ENCODE measurements around the gene GOPC. TPM values are rescaled to one million over a fixed set of nuclear protein-coding genes. Genes with fewer than 3 reads are reported as not detected.

Gene GOPC
- total RNA-seq, 2 donors from 2014 or later: 21.0 to 28.4 TPM

DNA sequence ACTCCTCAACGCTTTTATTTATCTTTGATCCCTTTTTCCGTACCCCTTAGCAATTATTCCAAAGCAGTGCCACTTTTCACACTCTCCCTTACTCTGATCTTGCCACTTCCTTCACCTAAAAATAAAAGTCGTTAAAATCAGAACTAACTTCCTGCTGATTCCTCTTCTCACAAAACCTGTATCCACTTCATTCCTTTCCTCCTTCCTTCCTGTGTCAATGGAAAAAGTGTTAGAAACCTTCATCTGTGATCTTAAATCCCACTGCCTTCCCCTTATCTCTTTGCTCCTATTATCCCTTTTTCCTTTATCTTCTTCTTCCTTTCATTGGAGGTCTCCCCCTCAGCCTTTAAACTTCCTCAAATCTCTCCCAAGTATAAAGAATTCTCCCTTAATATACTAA, 49.2 kb downstream of the GOPC start:
- Histone ChIP-seq H3K9me3 (no peaks in the 10 kb centered on the region), H3K4me3 (no peak overlapping the region), H3K36me3 (no peaks in the 10 kb centered on the region), H3K27ac (no peak overlapping the region), H3K4me1 (no peaks in the 10 kb centered on the region), H3K27me3 (no peaks in the 10 kb centered on the region), H3K9ac (ENCODE audit: low read depth in 2 of 2, low read length in 2 of 2) (no peak overlapping the region)
- intact Hi-C loops (cut with DNase I): no loop called here
- TF ChIP-seq, protein P1, sequence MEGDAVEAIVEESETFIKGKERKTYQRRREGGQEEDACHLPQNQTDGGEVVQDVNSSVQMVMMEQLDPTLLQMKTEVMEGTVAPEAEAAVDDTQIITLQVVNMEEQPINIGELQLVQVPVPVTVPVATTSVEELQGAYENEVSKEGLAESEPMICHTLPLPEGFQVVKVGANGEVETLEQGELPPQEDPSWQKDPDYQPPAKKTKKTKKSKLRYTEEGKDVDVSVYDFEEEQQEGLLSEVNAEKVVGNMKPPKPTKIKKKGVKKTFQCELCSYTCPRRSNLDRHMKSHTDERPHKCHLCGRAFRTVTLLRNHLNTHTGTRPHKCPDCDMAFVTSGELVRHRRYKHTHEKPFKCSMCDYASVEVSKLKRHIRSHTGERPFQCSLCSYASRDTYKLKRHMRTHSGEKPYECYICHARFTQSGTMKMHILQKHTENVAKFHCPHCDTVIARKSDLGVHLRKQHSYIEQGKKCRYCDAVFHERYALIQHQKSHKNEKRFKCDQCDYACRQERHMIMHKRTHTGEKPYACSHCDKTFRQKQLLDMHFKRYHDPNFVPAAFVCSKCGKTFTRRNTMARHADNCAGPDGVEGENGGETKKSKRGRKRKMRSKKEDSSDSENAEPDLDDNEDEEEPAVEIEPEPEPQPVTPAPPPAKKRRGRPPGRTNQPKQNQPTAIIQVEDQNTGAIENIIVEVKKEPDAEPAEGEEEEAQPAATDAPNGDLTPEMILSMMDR (IDR thresholded peaks at IDR 0.05): no peak
- DNase-seq: no peak

DNA sequence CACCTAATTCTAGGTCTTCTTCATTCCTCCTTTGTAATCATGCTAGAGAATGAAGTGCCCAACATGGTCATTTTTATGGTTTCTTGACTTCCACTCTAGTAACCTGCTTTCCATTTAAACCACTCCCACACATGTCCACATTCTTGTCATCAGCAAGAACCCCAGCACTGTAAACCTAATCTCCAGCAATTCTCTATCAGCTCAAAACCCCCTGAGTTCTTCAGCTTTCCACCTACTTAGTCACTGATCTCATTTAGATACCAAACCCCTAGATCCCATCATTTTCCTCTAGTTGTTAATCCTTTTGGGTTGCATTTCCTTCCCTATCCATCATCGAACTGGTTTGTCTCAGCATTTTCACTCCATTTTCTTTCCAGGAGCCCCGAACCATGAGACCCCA, 49.7 kb downstream of the GOPC start:
- H3K27ac ChIP-seq: no peak overlapping the region
- H3K4me3 ChIP-seq: no peak overlapping the region
- no peaks in the 10 kb centered on the region for H3K4me1 ChIP-seq
- no peak for DNase-seq
- H3K36me3 ChIP-seq: no peaks in the 10 kb centered on the region
- intact Hi-C loops (cut with DNase I): no loop called here
- no peak overlapping the region for H3K9ac ChIP-seq (ENCODE audit: low read depth in 2 of 2, low read length in 2 of 2)
- TF ChIP-seq, protein P1 (IDR thresholded peaks at IDR 0.05): no peak
- no peaks in the 10 kb centered on the region for H3K27me3 ChIP-seq
- no peaks in the 10 kb centered on the region for H3K9me3 ChIP-seq

DNA sequence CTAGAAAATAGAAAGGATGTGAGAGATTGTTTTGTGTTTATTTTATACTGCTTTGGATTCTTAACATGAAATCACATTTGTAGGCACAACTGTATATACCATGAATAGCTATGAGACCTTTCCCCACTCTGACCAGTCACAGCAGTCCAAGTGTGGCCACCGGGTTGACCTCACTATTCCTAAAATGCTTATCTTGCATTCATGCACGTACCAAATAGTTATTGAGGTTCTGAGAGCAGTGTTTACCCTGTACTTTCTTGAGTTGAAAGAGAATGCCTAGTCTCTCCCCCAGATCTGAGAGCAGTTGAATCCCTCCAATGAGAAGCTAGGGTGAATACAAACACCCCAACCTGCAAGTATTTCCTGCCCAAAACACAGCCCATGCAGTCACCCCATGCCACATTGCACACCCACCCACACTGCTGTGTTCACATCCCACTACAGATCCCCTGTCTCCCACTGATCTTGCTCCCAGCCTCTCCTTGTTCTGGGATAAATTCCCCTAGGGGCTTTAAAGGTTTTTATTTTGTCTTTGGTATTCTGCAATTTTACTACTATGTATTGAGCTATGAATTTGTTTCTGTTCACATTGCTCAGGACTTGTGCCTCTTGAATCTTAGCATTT, 51.6 kb downstream of the GOPC start:
- TF ChIP-seq, protein P1 (IDR thresholded peaks at IDR 0.05): no peak
- Histone ChIP-seq H3K27ac (no peak overlapping the region), H3K9me3 (no peaks in the 10 kb centered on the region), H3K9ac (ENCODE audit: low read depth in 2 of 2, low read length in 2 of 2) (no peak overlapping the region), H3K36me3 (no peaks in the 10 kb centered on the region), H3K27me3 (no peaks in the 10 kb centered on the region), H3K4me3 (no peak overlapping the region), H3K4me1 (no peaks in the 10 kb centered on the region)
- intact Hi-C loops (cut with DNase I): no loop called here
- no peak for DNase-seq

DNA sequence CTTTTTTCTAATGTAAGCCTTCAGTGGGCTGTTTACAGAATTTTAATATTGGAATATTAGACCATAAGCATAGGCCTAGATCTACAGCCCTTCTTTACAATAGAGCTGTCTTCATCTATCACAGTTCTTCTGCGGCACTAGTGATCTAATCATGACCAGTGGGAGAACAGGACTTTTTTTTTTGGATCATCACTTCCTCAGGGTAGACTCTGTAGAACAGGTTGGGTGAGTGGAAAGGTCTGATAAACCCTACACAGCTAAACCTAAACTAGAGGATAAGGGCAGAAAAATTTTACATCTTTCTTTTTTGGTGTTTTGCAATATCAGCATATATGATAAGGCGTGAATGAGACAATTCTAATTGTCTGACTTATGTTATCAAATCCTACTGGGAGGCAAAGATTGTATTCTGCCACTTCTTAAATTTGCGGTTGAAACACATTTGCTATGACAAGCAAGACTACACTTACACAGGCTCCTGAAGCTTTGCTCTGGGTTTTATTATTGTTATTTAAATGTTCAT, 52.2 kb downstream of the GOPC start:
- no peaks in the 10 kb centered on the region for H3K4me1 ChIP-seq
- DNase-seq: no peak
- no peak overlapping the region for H3K4me3 ChIP-seq
- no peaks in the 10 kb centered on the region for H3K27me3 ChIP-seq
- no peak overlapping the region for H3K9ac ChIP-seq (ENCODE audit: low read depth in 2 of 2, low read length in 2 of 2)
- intact Hi-C loops (cut with DNase I): no loop called here
- H3K36me3 ChIP-seq: no peaks in the 10 kb centered on the region
- H3K27ac ChIP-seq: no peak overlapping the region
- no peaks in the 10 kb centered on the region for H3K9me3 ChIP-seq
- TF ChIP-seq, protein P1 (IDR thresholded peaks at IDR 0.05): no peak

DNA sequence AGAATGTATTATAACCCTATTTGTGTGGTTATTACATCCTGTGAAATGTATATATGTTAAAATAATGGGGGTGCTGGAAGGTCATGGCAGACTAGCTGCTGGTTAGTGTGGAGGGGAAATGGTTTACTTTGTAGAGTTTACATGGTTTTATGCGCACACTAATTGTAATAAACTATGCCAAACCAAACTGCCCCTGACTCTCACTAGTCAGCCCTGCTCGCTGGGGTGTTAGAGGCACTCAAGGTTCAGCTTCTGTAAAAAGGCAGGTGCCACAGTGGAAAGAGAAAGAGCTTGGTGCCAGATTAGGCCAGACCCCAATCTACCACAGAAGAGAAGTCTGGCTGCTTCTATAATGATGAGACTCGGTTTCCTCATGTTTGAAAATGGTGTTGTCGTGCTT, 52.7 kb downstream of the GOPC start:
- H3K4me3 ChIP-seq: no peak overlapping the region
- no peak overlapping the region for H3K9ac ChIP-seq (ENCODE audit: low read depth in 2 of 2, low read length in 2 of 2)
- H3K9me3 ChIP-seq: no peaks in the 10 kb centered on the region
- DNase-seq: no peak
- no peaks in the 10 kb centered on the region for H3K36me3 ChIP-seq
- H3K4me1 ChIP-seq: no peaks in the 10 kb centered on the region
- intact Hi-C loops (cut with DNase I): no loop called here
- no peak overlapping the region for H3K27ac ChIP-seq
- TF ChIP-seq, protein P1 (IDR thresholded peaks at IDR 0.05): no peak
- no peaks in the 10 kb centered on the region for H3K27me3 ChIP-seq

Measured in colonic mucosa (tissue), 4 donors.